ENCODE data around the gene BCL2L15. TPM values are rescaled to one million over a fixed set of nuclear protein-coding genes. Genes with fewer than 3 reads are reported as not detected.

BCL2L15 gene
- total and polyA plus RNA-seq, 8 donors = 0.91 to 2.7 (median 1.4) TPM

DNA sequence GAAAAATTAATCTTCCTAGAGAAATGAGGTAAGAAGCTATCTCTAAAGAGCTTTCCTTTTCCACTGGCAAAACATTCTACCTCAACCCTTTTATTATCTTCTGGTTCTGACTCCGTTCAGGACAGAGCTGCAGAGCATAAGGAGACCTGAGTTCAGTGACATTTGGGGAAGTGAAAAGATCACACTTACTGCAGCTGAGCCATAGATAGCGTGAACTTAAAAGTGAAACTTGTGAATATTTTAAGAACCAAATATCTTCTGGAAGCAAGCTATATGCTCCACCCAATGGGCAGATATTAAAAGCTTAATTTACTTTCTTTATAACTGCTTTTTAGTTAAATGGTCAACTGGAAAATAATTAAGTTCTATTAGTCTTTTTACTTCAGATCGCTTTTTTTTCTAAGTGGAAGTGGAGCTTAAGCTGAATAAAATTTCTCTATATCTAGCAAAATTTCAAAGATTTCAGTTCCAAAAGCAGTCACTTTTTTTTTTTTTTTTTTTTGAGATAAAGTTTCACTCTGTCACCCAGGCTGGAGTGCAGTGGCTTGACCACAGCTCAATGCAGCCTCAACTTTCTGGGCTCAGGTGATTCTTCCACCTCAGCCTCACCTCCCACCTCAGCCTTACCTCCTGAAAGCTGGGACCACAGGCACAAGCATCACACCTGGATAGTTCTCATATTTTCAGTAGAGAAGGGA lies 27.8 kb downstream of the BCL2L15 start:
- ATAC-seq = peak; percentile 57
- Histone ChIP-seq H3K4me3 (no peak overlapping the region), H3K9me3 (no peaks in the 10 kb centered on the region), H3K4me1 (peaks cover 0 to 50% of the 10 kb centered on the region in 2 donors), H3K27ac (peak overlapping the region in 1 of 2 donors; percentile 75), H3K27me3 (no peaks in the 10 kb centered on the region), H3K36me3 (no peaks in the 10 kb centered on the region)
- intact Hi-C loops (cut with DNase I) = no loop called here
- DNase-seq = no peak
- TF ChIP-seq, protein P1, sequence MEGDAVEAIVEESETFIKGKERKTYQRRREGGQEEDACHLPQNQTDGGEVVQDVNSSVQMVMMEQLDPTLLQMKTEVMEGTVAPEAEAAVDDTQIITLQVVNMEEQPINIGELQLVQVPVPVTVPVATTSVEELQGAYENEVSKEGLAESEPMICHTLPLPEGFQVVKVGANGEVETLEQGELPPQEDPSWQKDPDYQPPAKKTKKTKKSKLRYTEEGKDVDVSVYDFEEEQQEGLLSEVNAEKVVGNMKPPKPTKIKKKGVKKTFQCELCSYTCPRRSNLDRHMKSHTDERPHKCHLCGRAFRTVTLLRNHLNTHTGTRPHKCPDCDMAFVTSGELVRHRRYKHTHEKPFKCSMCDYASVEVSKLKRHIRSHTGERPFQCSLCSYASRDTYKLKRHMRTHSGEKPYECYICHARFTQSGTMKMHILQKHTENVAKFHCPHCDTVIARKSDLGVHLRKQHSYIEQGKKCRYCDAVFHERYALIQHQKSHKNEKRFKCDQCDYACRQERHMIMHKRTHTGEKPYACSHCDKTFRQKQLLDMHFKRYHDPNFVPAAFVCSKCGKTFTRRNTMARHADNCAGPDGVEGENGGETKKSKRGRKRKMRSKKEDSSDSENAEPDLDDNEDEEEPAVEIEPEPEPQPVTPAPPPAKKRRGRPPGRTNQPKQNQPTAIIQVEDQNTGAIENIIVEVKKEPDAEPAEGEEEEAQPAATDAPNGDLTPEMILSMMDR (IDR thresholded peaks at IDR 0.05) = no peak

GRCh38 chr1:113858982-113859381 lies 28.4 kb downstream of the BCL2L15 start:
- TF ChIP-seq, protein P1 (IDR thresholded peaks at IDR 0.05) = no peak
- no peak overlapping the region for H3K4me3 ChIP-seq
- DNase-seq (no peak), ATAC-seq (no peak)
- intact Hi-C loops (cut with DNase I) = no loop called here
- peaks cover 0 to 50% of the 10 kb centered on the region in 2 donors for H3K4me1 ChIP-seq
- no peaks in the 10 kb centered on the region for H3K27me3 ChIP-seq
- no peaks in the 10 kb centered on the region for H3K36me3 ChIP-seq
- peak overlapping the region in 1 of 2 donors; percentile 75 for H3K27ac ChIP-seq
- no peaks in the 10 kb centered on the region for H3K9me3 ChIP-seq

- ATAC-seq (no peak), DNase-seq (no peak)
- Histone ChIP-seq H3K9me3 (no peaks in the 10 kb centered on the region), H3K27me3 (no peaks in the 10 kb centered on the region), H3K4me3 (no peak overlapping the region), H3K27ac (peak overlapping the region in 1 of 2 donors; percentile 55), H3K4me1 (peaks cover 0 to 50% of the 10 kb centered on the region in 2 donors), H3K36me3 (no peaks in the 10 kb centered on the region)
- TF ChIP-seq, protein P1 (IDR thresholded peaks at IDR 0.05) = no peak
- intact Hi-C loops (cut with DNase I) = no loop called here
These were observed 29.0 kb downstream of the BCL2L15 start for GRCh38 chr1:113858418-113858817.

GRCh38 chr1:113857776-113858175 lies 29.6 kb downstream of the BCL2L15 start:
- H3K27ac ChIP-seq = peak overlapping the region in 1 of 2 donors; percentile 55
- TF ChIP-seq, protein P1 (IDR thresholded peaks at IDR 0.05) = no peak
- no peak for DNase-seq
- H3K9me3 ChIP-seq = no peaks in the 10 kb centered on the region
- no peak for ATAC-seq
- intact Hi-C loops (cut with DNase I) = no loop called here
- no peak overlapping the region for H3K4me3 ChIP-seq
- H3K4me1 ChIP-seq = peaks cover 0 to 50% of the 10 kb centered on the region in 2 donors
- H3K36me3 ChIP-seq = no peaks in the 10 kb centered on the region
- H3K27me3 ChIP-seq = no peaks in the 10 kb centered on the region

GRCh38 chr1:113856401-113856790 lies 31.0 kb downstream of the BCL2L15 start:
- peaks cover 0 to 45% of the 10 kb centered on the region in 2 donors for H3K4me1 ChIP-seq
- no peaks in the 10 kb centered on the region for H3K36me3 ChIP-seq
- H3K27me3 ChIP-seq = no peaks in the 10 kb centered on the region
- intact Hi-C loops (cut with DNase I) = no loop called here
- no peak for DNase-seq
- TF ChIP-seq, protein P1 (IDR thresholded peaks at IDR 0.05) = no peak
- no peaks in the 10 kb centered on the region for H3K9me3 ChIP-seq
- no peak overlapping the region for H3K27ac ChIP-seq
- H3K4me3 ChIP-seq = no peak overlapping the region
- no peak for ATAC-seq
